Heart left ventricle (tissue), 13 donors: Measurements from ENCODE around the gene NFASC.

Source experiments
- POLR2A ChIP-seq, 2 donors: fragments of 450-650 bp; IDR thresholded peaks; one replicate each; pipeline ENCODE4 v1.6.1; 2017; ENCODE audit warnings: antibody characterized with exemption in 2 of 2, mild to moderate bottlenecking in 2 of 2, moderate library complexity in 2 of 2
- TF ChIP-seq, protein P1 (sequence below), 12 donors: fragments of 200-600 bp; sonication (generic) in 4 of 12; IDR thresholded peaks; one replicate each; pipeline versions ENCODE4 v1.5.0 to v1.8.0; 2018 to 2022; ENCODE audit warnings: antibody characterized with exemption in 12 of 12, mild to moderate bottlenecking in 5 of 12
- donor health status: ischemic (EF 13 %, LVEDD 7.1; RV severe dilation, severe dysfunction).
- donor health status: DM: no; HTN: yes; CAD: no.
- donor health status: DM: no; HTN: no; CAD: no.
- donor health status: ischemic (EF 25% LVEDD 6.9; RV normal size, moderate dysfunction).
- donor health status: ischemic (EF 25% LVEDD 5.7; RV mildly dilated, moderate dysfunction).
- donor health status: ischemic (EF 35%, LVEDD 5.7; RV mildly dilated, moderate dysfunction).
- donor health status: nonischemic (EF 11% LVEDD 7.7; RV severe dilation, severe dysfunction).
- donor health status: DM: yes; HTN: yes; CAD: no.
- donor health status: PGD.
- donor health status: ischemic (EF 29% LVEDD 5.4; RV normal size, mild dysfunction).
- donor health status: nonischemic (EF 23%, LVEDD 6.1; RV moderate dilation, normal function).

DNA sequence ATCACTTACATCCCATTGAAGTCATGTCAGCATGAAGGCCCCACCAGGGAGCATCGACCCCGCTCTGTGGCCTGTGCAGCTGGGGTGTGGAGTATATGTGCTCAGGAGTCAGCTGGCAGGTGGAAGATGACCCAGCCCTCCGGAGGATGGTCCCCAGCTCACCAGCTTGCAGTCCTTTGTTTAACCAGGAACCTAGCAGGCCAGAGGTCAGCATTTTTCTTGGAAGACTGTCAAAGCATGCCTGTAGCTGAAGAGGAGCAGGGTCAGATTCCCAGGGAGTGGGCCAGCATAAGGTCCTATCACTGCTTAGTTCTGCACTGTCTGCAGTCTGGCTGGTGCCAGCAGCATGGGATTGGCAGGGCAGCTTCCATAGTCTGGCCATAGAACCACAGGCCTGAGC is 12.7 kb downstream of the NFASC start:
- no peak for TF ChIP-seq POLR2A (IDR thresholded peaks at IDR 0.05)
- TF ChIP-seq, protein P1, sequence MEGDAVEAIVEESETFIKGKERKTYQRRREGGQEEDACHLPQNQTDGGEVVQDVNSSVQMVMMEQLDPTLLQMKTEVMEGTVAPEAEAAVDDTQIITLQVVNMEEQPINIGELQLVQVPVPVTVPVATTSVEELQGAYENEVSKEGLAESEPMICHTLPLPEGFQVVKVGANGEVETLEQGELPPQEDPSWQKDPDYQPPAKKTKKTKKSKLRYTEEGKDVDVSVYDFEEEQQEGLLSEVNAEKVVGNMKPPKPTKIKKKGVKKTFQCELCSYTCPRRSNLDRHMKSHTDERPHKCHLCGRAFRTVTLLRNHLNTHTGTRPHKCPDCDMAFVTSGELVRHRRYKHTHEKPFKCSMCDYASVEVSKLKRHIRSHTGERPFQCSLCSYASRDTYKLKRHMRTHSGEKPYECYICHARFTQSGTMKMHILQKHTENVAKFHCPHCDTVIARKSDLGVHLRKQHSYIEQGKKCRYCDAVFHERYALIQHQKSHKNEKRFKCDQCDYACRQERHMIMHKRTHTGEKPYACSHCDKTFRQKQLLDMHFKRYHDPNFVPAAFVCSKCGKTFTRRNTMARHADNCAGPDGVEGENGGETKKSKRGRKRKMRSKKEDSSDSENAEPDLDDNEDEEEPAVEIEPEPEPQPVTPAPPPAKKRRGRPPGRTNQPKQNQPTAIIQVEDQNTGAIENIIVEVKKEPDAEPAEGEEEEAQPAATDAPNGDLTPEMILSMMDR (IDR thresholded peaks at IDR 0.05) = no peak
